VCaP (cell line): ENCODE data around the gene ECSIT.

Experiments used
- H3K27ac ChIP-seq: fragments of 450-650 bp; 2 replicates; pipeline ENCODE4 v1.5.1; 2017
- CTCF ChIP-seq: fragments of 450-650 bp; conservative IDR thresholded peaks from 2 replicates; pipeline ENCODE4 v1.5.1; 2017; ENCODE audit warnings: mild to moderate bottlenecking, moderate library complexity

The ECSIT gene

DNA sequence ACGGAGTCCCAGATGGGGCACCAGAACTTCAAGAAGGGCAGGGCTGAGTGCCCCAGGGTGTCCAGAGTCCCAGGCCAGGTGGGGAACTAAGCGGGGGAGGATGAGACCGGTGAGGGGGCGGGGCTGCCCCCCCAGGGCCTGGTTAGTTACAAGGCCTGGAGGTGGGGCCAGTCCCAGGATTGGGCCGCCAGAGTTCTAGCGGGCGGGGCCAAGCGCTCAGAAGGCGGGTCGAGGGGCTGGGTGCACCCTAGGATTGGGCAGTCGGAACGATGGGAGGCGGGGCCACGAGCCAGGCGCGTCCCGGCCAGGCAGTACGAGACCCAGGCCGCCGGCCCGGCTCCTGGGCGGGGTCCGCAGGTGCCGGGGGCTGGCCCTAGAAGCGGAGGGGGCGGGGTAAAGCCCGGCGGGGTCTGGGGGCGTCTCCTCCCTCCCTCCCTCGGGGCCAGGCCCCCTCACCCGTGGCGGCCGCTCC, 23.9 kb downstream of the ECSIT start:
- H3K27ac ChIP-seq: peak overlapping the region; percentile 92
- no peak for TF ChIP-seq CTCF

DNA sequence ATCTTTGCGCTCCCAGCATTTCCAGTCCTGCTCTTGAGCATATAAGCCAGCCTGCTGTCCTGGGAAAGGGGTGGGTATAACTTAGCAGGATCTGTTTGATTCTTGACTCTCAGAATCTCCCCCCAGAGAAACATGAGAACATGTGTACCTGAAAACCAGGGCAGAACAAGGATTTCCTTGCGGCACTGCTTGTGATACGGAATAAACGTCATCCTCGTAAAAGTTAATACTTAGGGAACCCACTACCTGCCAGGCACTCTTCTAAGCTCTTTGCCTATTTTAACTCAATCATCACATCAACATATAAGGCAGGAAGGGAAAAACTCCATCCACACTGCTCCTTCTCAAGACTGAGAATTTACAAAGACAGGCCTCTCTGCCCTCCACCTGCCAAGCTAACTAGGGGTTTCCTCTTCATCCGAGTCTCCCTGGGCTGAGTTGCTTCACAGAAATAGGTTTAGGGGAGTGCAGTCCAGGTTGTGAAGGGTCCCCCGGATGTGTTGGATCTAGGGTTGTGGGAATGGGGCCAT, 24.4 kb downstream of the ECSIT start:
- peak overlapping the region; percentile 92 for H3K27ac ChIP-seq
- no peak for TF ChIP-seq CTCF

GRCh38 chr19:11499890-11500420, 29.0 kb downstream of the ECSIT start:
- H3K27ac ChIP-seq: no peak overlapping the region
- TF ChIP-seq CTCF: no peak

- no peak for TF ChIP-seq CTCF
- no peak overlapping the region for H3K27ac ChIP-seq
These were observed 29.7 kb downstream of the ECSIT start for GRCh38 chr19:11499220-11499726.

DNA sequence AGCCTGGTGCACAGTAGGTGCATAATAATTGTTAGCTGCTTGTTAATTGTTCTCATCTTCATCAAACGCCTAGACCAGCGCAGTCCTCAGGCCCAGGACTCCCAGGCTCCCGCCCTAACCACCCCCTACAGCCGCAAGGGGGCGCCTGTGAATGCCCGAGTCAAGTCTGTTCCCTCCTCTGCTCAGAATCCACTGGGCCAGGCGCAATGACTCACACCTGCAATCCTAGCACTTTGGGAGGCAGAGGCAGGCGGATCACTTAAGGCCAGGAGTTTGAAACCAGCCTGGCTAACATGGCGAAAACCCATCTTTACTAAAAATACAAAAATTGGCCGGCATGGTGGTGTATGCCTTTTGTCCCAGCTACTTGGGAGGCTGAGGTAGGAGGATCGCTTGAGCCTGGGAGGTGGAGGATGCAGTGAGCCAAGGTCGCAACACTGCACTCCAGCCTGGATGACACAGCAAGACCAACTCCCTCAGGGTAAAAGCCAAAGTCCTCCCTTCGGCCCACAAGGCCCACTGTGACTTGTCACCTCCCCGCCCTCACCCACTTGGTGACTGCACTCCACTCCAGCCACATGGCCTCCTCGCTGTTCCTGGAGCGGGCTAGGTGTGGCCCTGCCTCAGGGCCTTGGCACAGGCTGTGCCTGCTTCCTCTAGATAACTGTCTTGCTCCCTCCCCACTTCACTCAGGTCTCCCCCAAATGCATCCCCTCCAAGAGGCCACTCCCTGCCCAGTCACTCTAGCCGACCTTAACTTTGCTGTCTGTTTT, 32.4 kb downstream of the ECSIT start:
- H3K27ac ChIP-seq: no peak overlapping the region
- TF ChIP-seq CTCF: peak; percentile 79

- no peak for TF ChIP-seq CTCF
- no peak overlapping the region for H3K27ac ChIP-seq
These were observed 33.0 kb downstream of the ECSIT start for GRCh38 chr19:11495885-11496284.

DNA sequence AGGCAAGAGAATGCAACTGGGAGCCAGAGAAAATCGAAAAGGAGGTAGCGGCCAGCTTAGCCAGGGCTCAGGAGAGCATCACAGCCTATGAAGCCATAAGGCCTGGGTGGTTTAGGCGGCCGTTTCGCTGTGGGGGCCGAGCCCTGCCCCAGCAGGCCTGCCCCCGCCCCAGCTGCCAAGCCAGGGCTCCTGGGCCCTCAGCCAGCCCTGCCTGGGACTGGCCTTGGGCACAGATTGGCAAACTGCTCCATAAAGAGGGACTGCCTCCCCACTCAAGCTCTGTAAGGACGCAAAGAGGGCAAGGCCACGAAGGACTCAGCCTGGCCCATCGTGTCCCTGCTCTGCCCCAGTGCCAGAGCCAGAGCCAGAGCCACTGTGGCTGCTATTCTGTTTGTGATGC, 33.5 kb downstream of the ECSIT start:
- no peak for TF ChIP-seq CTCF

More for the DNA sequence above, 33.5 kb downstream of the ECSIT start:
- H3K27ac ChIP-seq: no peak overlapping the region
